ENCODE measurements around the gene LMBRD1.
A peak's percentile ranks its signal among the peaks of the same experiment; 100 is the strongest.
"Not testable (repeated sequence)": the region's sequence is repeated elsewhere in the genome, so short reads cannot be mapped to it uniquely, and the experiment has no call there.

The LMBRD1 gene

DNA sequence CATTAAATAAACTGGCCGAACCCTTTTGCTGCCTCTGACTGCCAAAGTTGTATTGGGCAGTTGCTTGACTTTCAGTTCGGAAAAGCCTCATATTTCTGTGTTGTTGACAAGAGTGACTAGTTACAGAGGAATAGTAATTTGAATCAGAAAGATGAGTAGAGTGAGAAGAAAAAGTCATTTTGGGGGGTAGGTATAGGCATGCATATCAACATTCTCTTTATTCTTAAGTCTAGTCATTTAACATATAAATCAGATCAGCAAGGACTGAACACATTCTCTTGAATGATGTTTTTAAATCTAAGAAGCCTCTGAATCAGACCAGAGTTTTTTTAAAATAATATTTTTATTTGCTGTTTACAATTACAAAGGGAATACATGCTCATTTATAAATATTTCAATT is 4.9 kb upstream of the LMBRD1 start:
- H3F3A ChIP-seq (ENCODE audit: low read depth) = no peaks in the 10 kb centered on the region
- no peaks in the 10 kb centered on the region for H3K4me1 ChIP-seq (ENCODE audit: insufficient read depth, low read length, poor library complexity, severe bottlenecking)
- no peaks in the 10 kb centered on the region for H3K9me2 ChIP-seq (replicated peaks; ENCODE audit: low read depth, low read length)
- no peak for TF ChIP-seq EZH2phosphoT487 (IDR thresholded peaks at IDR 0.05; ENCODE audit: borderline replicate concordance)
- no peaks in the 10 kb centered on the region for H3K27me3 ChIP-seq (ENCODE audit: insufficient read depth, low read length, poor library complexity, severe bottlenecking)
- no peaks in the 10 kb centered on the region for H3K79me2 ChIP-seq (ENCODE audit: insufficient read depth, low read length)
- no peak overlapping the region for H3K4me2 ChIP-seq (ENCODE audit: low read depth, low read length, poor library complexity, severe bottlenecking)
- no peaks in the 10 kb centered on the region for H4K20me1 ChIP-seq (ENCODE audit: insufficient read depth, low read length, poor library complexity, severe bottlenecking)
- H3K9ac ChIP-seq (ENCODE audit: low read depth, low read length, poor library complexity, severe bottlenecking) = no peak overlapping the region
- no peak overlapping the region for H3K4me3 ChIP-seq (ENCODE audit: low read length, poor library complexity, severe bottlenecking)
- no peaks in the 10 kb centered on the region for H3K36me3 ChIP-seq (ENCODE audit: insufficient read depth, low read length)
- no peaks in the 10 kb centered on the region for H3K9me3 ChIP-seq (ENCODE audit: insufficient read depth, low read depth, low read length)
- H2AFZ ChIP-seq (ENCODE audit: low read length) = no peak overlapping the region

GRCh38 chr6:69801225-69801624 is 4.4 kb upstream of the LMBRD1 start:
- Histone ChIP-seq H3K9me3 (ENCODE audit: insufficient read depth, low read depth, low read length) (no peaks in the 10 kb centered on the region), H3K79me2 (ENCODE audit: insufficient read depth, low read length) (peaks cover 2% of the 10 kb centered on the region; the same call in 1 of the 2 replicates), H4K20me1 (ENCODE audit: insufficient read depth, low read length, poor library complexity, severe bottlenecking) (no peaks in the 10 kb centered on the region), H3F3A (ENCODE audit: low read depth) (no peaks in the 10 kb centered on the region), H3K4me2 (ENCODE audit: low read depth, low read length, poor library complexity, severe bottlenecking) (no peak overlapping the region), H3K4me1 (ENCODE audit: insufficient read depth, low read length, poor library complexity, severe bottlenecking) (no peaks in the 10 kb centered on the region), H3K36me3 (ENCODE audit: insufficient read depth, low read length) (no peaks in the 10 kb centered on the region), H2AFZ (ENCODE audit: low read length) (peak overlapping the region; percentile 68; the same call in 1 of the 2 replicates), H3K4me3 (ENCODE audit: low read length, poor library complexity, severe bottlenecking) (no peak overlapping the region), H3K27me3 (ENCODE audit: insufficient read depth, low read length, poor library complexity, severe bottlenecking) (no peaks in the 10 kb centered on the region), H3K9ac (ENCODE audit: low read depth, low read length, poor library complexity, severe bottlenecking) (no peak overlapping the region), H3K9me2 (replicated peaks; ENCODE audit: low read depth, low read length) (no peaks in the 10 kb centered on the region)
- TF ChIP-seq, protein P1, sequence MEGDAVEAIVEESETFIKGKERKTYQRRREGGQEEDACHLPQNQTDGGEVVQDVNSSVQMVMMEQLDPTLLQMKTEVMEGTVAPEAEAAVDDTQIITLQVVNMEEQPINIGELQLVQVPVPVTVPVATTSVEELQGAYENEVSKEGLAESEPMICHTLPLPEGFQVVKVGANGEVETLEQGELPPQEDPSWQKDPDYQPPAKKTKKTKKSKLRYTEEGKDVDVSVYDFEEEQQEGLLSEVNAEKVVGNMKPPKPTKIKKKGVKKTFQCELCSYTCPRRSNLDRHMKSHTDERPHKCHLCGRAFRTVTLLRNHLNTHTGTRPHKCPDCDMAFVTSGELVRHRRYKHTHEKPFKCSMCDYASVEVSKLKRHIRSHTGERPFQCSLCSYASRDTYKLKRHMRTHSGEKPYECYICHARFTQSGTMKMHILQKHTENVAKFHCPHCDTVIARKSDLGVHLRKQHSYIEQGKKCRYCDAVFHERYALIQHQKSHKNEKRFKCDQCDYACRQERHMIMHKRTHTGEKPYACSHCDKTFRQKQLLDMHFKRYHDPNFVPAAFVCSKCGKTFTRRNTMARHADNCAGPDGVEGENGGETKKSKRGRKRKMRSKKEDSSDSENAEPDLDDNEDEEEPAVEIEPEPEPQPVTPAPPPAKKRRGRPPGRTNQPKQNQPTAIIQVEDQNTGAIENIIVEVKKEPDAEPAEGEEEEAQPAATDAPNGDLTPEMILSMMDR (conservative IDR thresholded peaks at IDR 0.05; ENCODE audit: low read length) = no peak
- TF ChIP-seq EZH2phosphoT487 (IDR thresholded peaks at IDR 0.05; ENCODE audit: borderline replicate concordance) = no peak

- not testable (repeated sequence) for H2AFZ ChIP-seq (ENCODE audit: low read length); H3K27me3 ChIP-seq (ENCODE audit: insufficient read depth, low read length, poor library complexity, severe bottlenecking); H3K36me3 ChIP-seq (ENCODE audit: insufficient read depth, low read length); H3K9ac ChIP-seq (ENCODE audit: low read depth, low read length, poor library complexity, severe bottlenecking); H3K9me2 ChIP-seq (replicated peaks; ENCODE audit: low read depth, low read length); H3K4me3 ChIP-seq (ENCODE audit: low read length, poor library complexity, severe bottlenecking); H3K9me3 ChIP-seq (ENCODE audit: insufficient read depth, low read depth, low read length); H4K20me1 ChIP-seq (ENCODE audit: insufficient read depth, low read length, poor library complexity, severe bottlenecking); H3F3A ChIP-seq (ENCODE audit: low read depth); H3K4me2 ChIP-seq (ENCODE audit: low read depth, low read length, poor library complexity, severe bottlenecking)
- Histone ChIP-seq H3K4me1 (ENCODE audit: insufficient read depth, low read length, poor library complexity, severe bottlenecking) (peaks cover 22% of the 10 kb centered on the region), H3K79me2 (ENCODE audit: insufficient read depth, low read length) (peaks cover 22% of the 10 kb centered on the region)
Measured at GRCh38 chr6:69798796-69799195, 2.0 kb upstream of the LMBRD1 start.

GRCh38 chr6:69796073-69796641 is 653 bp downstream of the LMBRD1 start:
- H3K27me3 ChIP-seq (ENCODE audit: insufficient read depth, low read length, poor library complexity, severe bottlenecking) = no peaks in the 10 kb centered on the region
- H2AFZ ChIP-seq (ENCODE audit: low read length) = peak overlapping the region; percentile 84
- no peaks in the 10 kb centered on the region for H3K9me3 ChIP-seq (ENCODE audit: insufficient read depth, low read depth, low read length)

More at GRCh38 chr6:69796073-69796641, 653 bp downstream of the LMBRD1 start:
- peaks cover 5% of the 10 kb centered on the region for H4K20me1 ChIP-seq (ENCODE audit: insufficient read depth, low read length, poor library complexity, severe bottlenecking)
- H3K9me2 ChIP-seq (replicated peaks; ENCODE audit: low read depth, low read length) = no peaks in the 10 kb centered on the region
- peak overlapping the region; percentile 79 for H3K9ac ChIP-seq (ENCODE audit: low read depth, low read length, poor library complexity, severe bottlenecking)
- H3K4me3 ChIP-seq (ENCODE audit: low read length, poor library complexity, severe bottlenecking) = peak overlapping the region; percentile 79
- no peak for TF ChIP-seq EZH2phosphoT487 (IDR thresholded peaks at IDR 0.05; ENCODE audit: borderline replicate concordance)
- TF ChIP-seq, protein P1 (conservative IDR thresholded peaks at IDR 0.05; ENCODE audit: low read length) = no peak
- no peaks in the 10 kb centered on the region for H3K36me3 ChIP-seq (ENCODE audit: insufficient read depth, low read length)
- peaks cover 29% of the 10 kb centered on the region for H3K79me2 ChIP-seq (ENCODE audit: insufficient read depth, low read length)
- no peaks in the 10 kb centered on the region for H3F3A ChIP-seq (ENCODE audit: low read depth)
- peaks cover 42% of the 10 kb centered on the region for H3K4me1 ChIP-seq (ENCODE audit: insufficient read depth, low read length, poor library complexity, severe bottlenecking)
- peak overlapping the region; percentile 87 for H3K4me2 ChIP-seq (ENCODE audit: low read depth, low read length, poor library complexity, severe bottlenecking)
